Measurements from ENCODE around the gene CD300LD. TPM values are rescaled to one million over a fixed set of nuclear protein-coding genes. Genes with fewer than 3 reads are reported as not detected.

Gene CD300LD
- total RNA-seq, 2 donors from 2014 or later: not detected

DNA sequence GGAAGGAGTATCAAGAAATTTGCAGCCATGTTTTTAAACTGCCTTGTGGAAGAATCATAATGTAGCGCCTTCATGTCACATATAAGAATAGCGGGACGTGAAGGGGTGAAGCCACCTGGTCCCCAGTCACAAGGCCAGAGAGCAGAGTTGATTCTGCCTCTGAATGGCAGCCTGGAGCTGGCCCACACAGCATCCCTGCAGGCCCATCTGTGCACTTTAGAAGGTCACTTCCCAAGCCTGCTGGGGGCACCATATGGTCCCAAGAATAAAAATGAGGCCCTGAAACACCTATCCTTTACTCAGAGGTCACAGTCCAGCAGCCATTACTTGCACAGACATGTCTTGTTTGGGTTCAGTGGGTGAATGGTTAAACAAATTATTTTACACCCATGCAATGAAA lies 16.4 kb upstream of the CD300LD start:
- H3K27me3 ChIP-seq: no peaks in the 10 kb centered on the region
- no peak overlapping the region for H3K4me3 ChIP-seq
- no peaks in the 10 kb centered on the region for H3K36me3 ChIP-seq (replicated peaks in 1 of 2; ENCODE audit: insufficient read depth in 1 of 2, low read depth in 2 of 2)
- H3K4me1 ChIP-seq: no peaks in the 10 kb centered on the region
- H3K9me3 ChIP-seq: no peaks in the 10 kb centered on the region
- no peak overlapping the region for H3K27ac ChIP-seq
- ATAC-seq (no peak), DNase-seq (no peak)
- 92 to 95% methylated on average over 3 of the region's 3 CpGs for WGBS, 2 donors
- TF ChIP-seq, protein P1, sequence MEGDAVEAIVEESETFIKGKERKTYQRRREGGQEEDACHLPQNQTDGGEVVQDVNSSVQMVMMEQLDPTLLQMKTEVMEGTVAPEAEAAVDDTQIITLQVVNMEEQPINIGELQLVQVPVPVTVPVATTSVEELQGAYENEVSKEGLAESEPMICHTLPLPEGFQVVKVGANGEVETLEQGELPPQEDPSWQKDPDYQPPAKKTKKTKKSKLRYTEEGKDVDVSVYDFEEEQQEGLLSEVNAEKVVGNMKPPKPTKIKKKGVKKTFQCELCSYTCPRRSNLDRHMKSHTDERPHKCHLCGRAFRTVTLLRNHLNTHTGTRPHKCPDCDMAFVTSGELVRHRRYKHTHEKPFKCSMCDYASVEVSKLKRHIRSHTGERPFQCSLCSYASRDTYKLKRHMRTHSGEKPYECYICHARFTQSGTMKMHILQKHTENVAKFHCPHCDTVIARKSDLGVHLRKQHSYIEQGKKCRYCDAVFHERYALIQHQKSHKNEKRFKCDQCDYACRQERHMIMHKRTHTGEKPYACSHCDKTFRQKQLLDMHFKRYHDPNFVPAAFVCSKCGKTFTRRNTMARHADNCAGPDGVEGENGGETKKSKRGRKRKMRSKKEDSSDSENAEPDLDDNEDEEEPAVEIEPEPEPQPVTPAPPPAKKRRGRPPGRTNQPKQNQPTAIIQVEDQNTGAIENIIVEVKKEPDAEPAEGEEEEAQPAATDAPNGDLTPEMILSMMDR (IDR thresholded peaks at IDR 0.05): no peak
- TF ChIP-seq POLR2A (IDR thresholded peaks at IDR 0.05): no peak
- intact Hi-C loops (cut with DNase I): no loop called here

DNA sequence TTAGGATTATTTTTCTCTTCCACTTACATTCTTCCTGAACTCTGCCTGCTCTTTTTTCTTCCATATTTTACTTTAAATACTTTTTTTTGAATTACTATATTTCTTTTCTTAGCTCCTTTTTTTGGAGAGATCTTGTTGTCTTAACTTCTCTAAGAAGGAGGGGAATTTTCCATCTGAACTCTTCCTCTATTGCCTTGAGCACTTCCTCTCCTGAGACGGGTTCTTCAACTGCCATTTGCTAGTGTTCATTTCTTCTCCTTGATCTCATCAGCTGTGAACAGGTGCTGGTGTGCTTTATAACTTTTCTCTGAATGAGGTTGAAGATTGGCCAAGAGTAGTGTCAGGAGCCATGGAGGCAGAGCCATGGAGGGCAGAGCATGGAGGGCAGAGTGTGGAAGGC lies 15.1 kb upstream of the CD300LD start:
- H3K9me3 ChIP-seq: no peaks in the 10 kb centered on the region
- no peaks in the 10 kb centered on the region for H3K4me1 ChIP-seq
- intact Hi-C loops (cut with DNase I): no loop called here
- WGBS, 2 donors: 48 to 50% methylated on average over 1 of the region's 1 CpG
- no peak for TF ChIP-seq POLR2A (IDR thresholded peaks at IDR 0.05)
- TF ChIP-seq, protein P1 (IDR thresholded peaks at IDR 0.05): no peak
- no peak overlapping the region for H3K27ac ChIP-seq
- no peak overlapping the region for H3K4me3 ChIP-seq
- ATAC-seq (no peak), DNase-seq (no peak)
- H3K36me3 ChIP-seq (replicated peaks in 1 of 2; ENCODE audit: insufficient read depth in 1 of 2, low read depth in 2 of 2): no peaks in the 10 kb centered on the region
- H3K27me3 ChIP-seq: no peaks in the 10 kb centered on the region

DNA sequence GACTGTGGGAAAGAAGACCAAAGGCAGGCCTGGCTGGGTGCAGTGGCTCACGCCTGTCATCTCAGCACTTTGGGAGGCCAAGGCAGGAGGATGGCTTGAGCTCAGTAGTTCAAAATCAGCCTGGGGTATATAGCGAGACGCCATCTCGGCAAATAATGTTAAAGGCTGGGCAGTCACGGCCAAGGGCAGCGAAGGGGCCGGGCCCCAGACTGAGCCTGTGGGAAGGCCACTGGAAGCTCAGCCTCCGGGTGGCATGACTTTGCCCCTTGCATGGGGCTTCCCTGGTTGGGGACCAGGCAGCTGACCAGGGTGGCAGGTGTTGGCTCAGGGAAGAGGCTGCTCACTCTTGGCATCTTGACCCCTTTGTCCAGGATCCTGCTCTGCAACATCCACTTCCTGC lies 14.0 kb upstream of the CD300LD start:
- Histone ChIP-seq H3K9me3 (no peaks in the 10 kb centered on the region), H3K27me3 (peaks cover 0 to 7% of the 10 kb centered on the region in 2 donors), H3K4me1 (no peaks in the 10 kb centered on the region), H3K4me3 (no peak overlapping the region), H3K27ac (no peak overlapping the region), H3K36me3 (replicated peaks in 1 of 2; ENCODE audit: insufficient read depth in 1 of 2, low read depth in 2 of 2) (no peaks in the 10 kb centered on the region)
- 80 to 84% methylated on average over 7 to 8 of the region's 8 CpGs for WGBS, 2 donors
- DNase-seq: no peak
- no peak for ATAC-seq
- TF ChIP-seq, protein P1 (IDR thresholded peaks at IDR 0.05): no peak
- no peak for TF ChIP-seq POLR2A (IDR thresholded peaks at IDR 0.05)
- intact Hi-C loops (cut with DNase I): no loop called here

DNA sequence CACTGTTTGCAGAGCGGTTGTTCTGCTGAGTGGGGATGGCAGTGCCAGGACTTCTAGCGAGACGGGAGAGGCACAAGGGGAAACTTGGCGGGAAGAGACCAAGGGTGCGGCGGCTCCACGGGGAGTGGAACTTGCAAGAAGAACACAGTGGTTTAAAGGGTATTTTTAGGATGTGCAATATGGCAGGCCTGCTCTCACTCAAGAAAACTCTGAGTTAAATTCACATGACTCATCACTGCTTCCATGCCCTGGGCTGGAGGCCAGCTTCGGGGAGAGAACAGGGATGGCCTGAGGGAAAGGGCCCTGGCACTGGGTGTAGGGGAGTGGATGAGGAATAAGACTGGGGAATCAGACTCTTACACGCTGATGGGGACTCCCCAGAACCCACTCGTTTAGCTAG lies 13.3 kb upstream of the CD300LD start:
- Histone ChIP-seq H3K27ac (no peak overlapping the region), H3K4me1 (no peaks in the 10 kb centered on the region), H3K9me3 (no peaks in the 10 kb centered on the region), H3K27me3 (peaks cover 0 to 7% of the 10 kb centered on the region in 2 donors), H3K36me3 (replicated peaks in 1 of 2; ENCODE audit: insufficient read depth in 1 of 2, low read depth in 2 of 2) (no peaks in the 10 kb centered on the region), H3K4me3 (no peak overlapping the region)
- WGBS, 2 donors: 44 to 55% methylated on average over 10 of the region's 10 CpGs
- intact Hi-C loops (cut with DNase I): no loop called here
- TF ChIP-seq, protein P1 (IDR thresholded peaks at IDR 0.05): no peak
- TF ChIP-seq POLR2A (IDR thresholded peaks at IDR 0.05): no peak
- ATAC-seq (peak; percentile 38), DNase-seq (peak in 3 of 4 donors; percentile 20 to 29 (median 20))

DNA sequence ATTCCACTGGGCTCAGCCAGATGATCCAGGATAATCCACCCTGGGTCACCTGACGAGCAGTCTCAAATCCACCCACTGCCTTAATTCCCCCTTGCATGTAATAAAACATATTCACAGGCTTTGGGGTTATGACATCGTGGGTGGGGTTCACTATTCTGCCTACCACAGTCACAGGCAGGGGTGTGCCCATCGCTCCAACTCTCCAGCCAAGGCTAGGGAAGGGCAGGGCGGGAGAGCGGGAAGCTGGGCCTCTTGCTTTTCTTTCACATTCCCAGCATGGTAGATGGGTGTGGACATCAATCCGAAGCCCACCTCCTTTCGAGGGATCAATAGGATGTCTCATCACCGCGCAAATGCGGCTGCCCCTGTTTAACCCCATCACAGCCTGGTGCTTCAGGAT lies 12.7 kb upstream of the CD300LD start:
- no peaks in the 10 kb centered on the region for H3K36me3 ChIP-seq (replicated peaks in 1 of 2; ENCODE audit: insufficient read depth in 1 of 2, low read depth in 2 of 2)
- intact Hi-C loops (cut with DNase I): no loop called here
- WGBS, 2 donors: 49 to 65% methylated on average over 10 of the region's 10 CpGs
- ATAC-seq: no peak
- no peaks in the 10 kb centered on the region for H3K9me3 ChIP-seq
- peaks cover 0 to 7% of the 10 kb centered on the region in 2 donors for H3K27me3 ChIP-seq
- TF ChIP-seq, protein P1 (IDR thresholded peaks at IDR 0.05): no peak
- TF ChIP-seq POLR2A (IDR thresholded peaks at IDR 0.05): no peak
- H3K4me3 ChIP-seq: no peak overlapping the region
- DNase-seq: no peak
- no peaks in the 10 kb centered on the region for H3K4me1 ChIP-seq
- no peak overlapping the region for H3K27ac ChIP-seq
